Panc1 (cell line): ENCODE measurements around the gene ABCA6. TPM values are rescaled to one million over a fixed set of nuclear protein-coding genes. Genes with fewer than 3 reads are reported as not detected.

Source experiments
- ATAC-seq: fragments of 200-7000 bp; cut with Tn5 transposase; 2 replicates; pipeline ENCODE4 v1.9.1; 2020; ENCODE audit warnings: mild to moderate bottlenecking, moderate library complexity
- BruUV-seq: library from RNA; stranded (reverse); fragments of 400-500 nt; replicated peaks from 2 replicates; lab custom pipeline; 2021; lab: Mats Ljungman, UMichigan
- CTCF ChIA-PET: fragments of 300-600 bp; sonication (Branson Sonifier 250); formaldehyde crosslinking; loops from one replicate; lab custom pipeline; 2022; ENCODE audit warnings: antibody characterized with exemption; lab: Charles Lee
- POLR2A ChIA-PET: fragments of 300-600 bp; sonication (Branson Sonifier 250); formaldehyde crosslinking; loops from one replicate; lab custom pipeline; 2022; ENCODE audit warnings: antibody characterized with exemption; lab: Charles Lee
- DNase-seq: peaks from one replicate; pipeline ENCODE4 v3.0.0-alpha.2; 2010; ENCODE audit warnings: low read depth, low spot score
- H3K27ac ChIP-seq: 2 replicates; pipeline ENCODE4 v1.5.1; 2011; ENCODE audit warnings: mild to moderate bottlenecking, low read length, inconsistent platforms
- H3K27me3 ChIP-seq: fragments of 200-500 bp; sonication (Bioruptor generic); 2 replicates; pipeline ENCODE4 v1.6.0; 2014; ENCODE audit warnings: low read length, inconsistent platforms; ENCODE audit not compliant: control insufficient read depth, insufficient read depth
- H3K36me3 ChIP-seq: fragments of 200-500 bp; sonication (Bioruptor generic); 2 replicates; pipeline ENCODE4 v1.5.1; 2014; ENCODE audit warnings: inconsistent platforms, mild to moderate bottlenecking, low read length, moderate library complexity; ENCODE audit not compliant: control insufficient read depth, insufficient read depth
- H3K4me1 ChIP-seq: 2 replicates; pipeline ENCODE4 v1.5.1; 2011; ENCODE audit warnings: inconsistent platforms, mild to moderate bottlenecking, low read length, moderate library complexity; ENCODE audit not compliant: control insufficient read depth, insufficient read depth
- H3K4me3 ChIP-seq, 2 experiments: 2 replicates each; pipeline ENCODE4 v1.5.1; 2011 to 2012; ENCODE audit warnings: low read depth in 2 of 2, low read length in 2 of 2, mild to moderate bottlenecking in 2 of 2, inconsistent platforms in 1 of 2, moderate library complexity in 1 of 2
- H3K9me3 ChIP-seq: fragments of 200-500 bp; sonication (Bioruptor generic); 2 replicates; pipeline ENCODE4 v1.5.1; 2014; ENCODE audit warnings: low read depth, mild to moderate bottlenecking, inconsistent platforms, low read length, moderate library complexity; ENCODE audit not compliant: control insufficient read depth, insufficient read depth
- POLR2AphosphoS5 ChIP-seq: IDR thresholded peaks from 2 replicates; pipeline ENCODE4 v1.6.1; 2012; ENCODE audit warnings: mild to moderate bottlenecking, low read depth, low read length, moderate library complexity
- SIN3A ChIP-seq: IDR thresholded peaks from 2 replicates; pipeline ENCODE4 v1.6.1; 2012; ENCODE audit warnings: low read depth, mild to moderate bottlenecking, low read length, moderate library complexity, borderline replicate concordance; ENCODE audit not compliant: insufficient read depth
- TCF7L2 ChIP-seq: IDR thresholded peaks from 2 replicates; pipeline ENCODE4 v1.6.1; 2011; ENCODE audit warnings: mild to moderate bottlenecking, low read depth, low read length, inconsistent platforms
- in situ Hi-C: cut with HindIII; loops from 2 replicates; pipeline ENCODE4 v1.10.0; 2016; ENCODE audit warnings: low sequenced_read_pairs, low pct_unique_long_range_greater_than_20kb
- intact Hi-C: fragments of 100-400 bp; cut with micrococcal nuclease; formaldehyde crosslinking; loops from one replicate; pipeline ENCODE4 v1.10.0; 2022; ENCODE audit not compliant: unreplicated experiment
- total RNA-seq: library from RNA; stranded (reverse); gene quantifications from one replicate; pipeline ENCODE4 v1.2.1, GENCODE V29; 2021; ENCODE audit not compliant: unreplicated experiment
- TF ChIP-seq, protein P1 (sequence below), 2 experiments: IDR thresholded peaks; 2 replicates each; pipeline ENCODE4 v1.6.1; 2011 to 2012; ENCODE audit warnings: low read depth in 2 of 2, control low read depth in 1 of 2, low read length in 1 of 2, mild to moderate bottlenecking in 1 of 2, moderate library complexity in 1 of 2; ENCODE audit not compliant: insufficient read depth in 1 of 2
- TF ChIP-seq, protein P2 (sequence below): fragments of 450-650 bp; IDR thresholded peaks from 2 replicates; pipeline ENCODE4 v1.5.1; 2017; ENCODE audit warnings: mild to moderate bottlenecking

Gene ABCA6
- total RNA-seq, 1 experiment from 2014 or later = 0.46 TPM

DNA sequence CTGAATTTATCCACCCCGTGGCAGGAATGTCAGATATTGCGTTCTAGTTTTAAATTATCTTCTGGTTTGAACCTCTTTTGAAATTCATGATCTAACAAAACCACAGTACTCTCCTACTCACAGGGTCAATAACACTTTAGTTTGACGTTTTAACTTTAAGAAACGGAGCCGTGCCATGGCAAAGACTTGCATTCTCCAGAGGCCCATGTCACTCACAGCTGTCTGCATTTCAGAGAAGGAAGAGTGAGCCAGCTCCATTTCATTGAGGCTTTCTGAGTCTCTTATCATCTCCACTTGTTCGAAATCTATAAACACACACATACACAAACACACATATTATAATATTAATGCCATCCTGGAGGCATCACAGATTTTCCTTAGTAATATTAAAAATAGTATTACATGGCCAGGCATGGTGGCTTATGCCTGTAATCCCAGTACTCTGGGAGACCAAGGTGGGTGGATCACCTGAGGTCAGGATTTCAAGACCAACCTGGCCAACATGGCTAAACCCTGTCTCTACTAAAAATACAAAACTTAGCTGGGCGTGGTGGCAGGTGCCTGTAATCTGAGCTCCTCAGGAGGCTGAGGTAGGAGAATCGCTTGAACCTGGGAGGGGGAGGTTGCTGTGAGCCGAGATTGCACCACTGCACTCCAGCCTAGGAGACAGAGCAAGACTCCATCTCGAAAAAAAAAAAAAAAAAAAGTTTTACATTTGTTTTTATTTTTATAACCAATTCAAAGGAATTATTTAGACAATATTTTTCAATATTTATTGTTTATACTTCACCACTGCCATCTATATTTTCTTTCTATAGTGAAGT lies 35.6 kb downstream of the ABCA6 start:
- Histone ChIP-seq H3K27ac (no peak overlapping the region), H3K4me1 (no peaks in the 10 kb centered on the region), H3K9me3 (no peaks in the 10 kb centered on the region), H3K36me3 (no peaks in the 10 kb centered on the region), H3K4me3 (no peak overlapping the region), H3K27me3 (no peaks in the 10 kb centered on the region)
- ATAC-seq (no peak), DNase-seq (no peak)
- TF ChIP-seq POLR2AphosphoS5 (no peak), TCF7L2 (no peak), SIN3A (no peak)
- TF ChIP-seq, protein P1, sequence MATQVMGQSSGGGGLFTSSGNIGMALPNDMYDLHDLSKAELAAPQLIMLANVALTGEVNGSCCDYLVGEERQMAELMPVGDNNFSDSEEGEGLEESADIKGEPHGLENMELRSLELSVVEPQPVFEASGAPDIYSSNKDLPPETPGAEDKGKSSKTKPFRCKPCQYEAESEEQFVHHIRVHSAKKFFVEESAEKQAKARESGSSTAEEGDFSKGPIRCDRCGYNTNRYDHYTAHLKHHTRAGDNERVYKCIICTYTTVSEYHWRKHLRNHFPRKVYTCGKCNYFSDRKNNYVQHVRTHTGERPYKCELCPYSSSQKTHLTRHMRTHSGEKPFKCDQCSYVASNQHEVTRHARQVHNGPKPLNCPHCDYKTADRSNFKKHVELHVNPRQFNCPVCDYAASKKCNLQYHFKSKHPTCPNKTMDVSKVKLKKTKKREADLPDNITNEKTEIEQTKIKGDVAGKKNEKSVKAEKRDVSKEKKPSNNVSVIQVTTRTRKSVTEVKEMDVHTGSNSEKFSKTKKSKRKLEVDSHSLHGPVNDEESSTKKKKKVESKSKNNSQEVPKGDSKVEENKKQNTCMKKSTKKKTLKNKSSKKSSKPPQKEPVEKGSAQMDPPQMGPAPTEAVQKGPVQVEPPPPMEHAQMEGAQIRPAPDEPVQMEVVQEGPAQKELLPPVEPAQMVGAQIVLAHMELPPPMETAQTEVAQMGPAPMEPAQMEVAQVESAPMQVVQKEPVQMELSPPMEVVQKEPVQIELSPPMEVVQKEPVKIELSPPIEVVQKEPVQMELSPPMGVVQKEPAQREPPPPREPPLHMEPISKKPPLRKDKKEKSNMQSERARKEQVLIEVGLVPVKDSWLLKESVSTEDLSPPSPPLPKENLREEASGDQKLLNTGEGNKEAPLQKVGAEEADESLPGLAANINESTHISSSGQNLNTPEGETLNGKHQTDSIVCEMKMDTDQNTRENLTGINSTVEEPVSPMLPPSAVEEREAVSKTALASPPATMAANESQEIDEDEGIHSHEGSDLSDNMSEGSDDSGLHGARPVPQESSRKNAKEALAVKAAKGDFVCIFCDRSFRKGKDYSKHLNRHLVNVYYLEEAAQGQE (IDR thresholded peaks at IDR 0.05; ENCODE audit: insufficient read depth in 1 of 2, low read depth in 2 of 2, low read length in 1 of 2) = no peak
- TF ChIP-seq, protein P2, sequence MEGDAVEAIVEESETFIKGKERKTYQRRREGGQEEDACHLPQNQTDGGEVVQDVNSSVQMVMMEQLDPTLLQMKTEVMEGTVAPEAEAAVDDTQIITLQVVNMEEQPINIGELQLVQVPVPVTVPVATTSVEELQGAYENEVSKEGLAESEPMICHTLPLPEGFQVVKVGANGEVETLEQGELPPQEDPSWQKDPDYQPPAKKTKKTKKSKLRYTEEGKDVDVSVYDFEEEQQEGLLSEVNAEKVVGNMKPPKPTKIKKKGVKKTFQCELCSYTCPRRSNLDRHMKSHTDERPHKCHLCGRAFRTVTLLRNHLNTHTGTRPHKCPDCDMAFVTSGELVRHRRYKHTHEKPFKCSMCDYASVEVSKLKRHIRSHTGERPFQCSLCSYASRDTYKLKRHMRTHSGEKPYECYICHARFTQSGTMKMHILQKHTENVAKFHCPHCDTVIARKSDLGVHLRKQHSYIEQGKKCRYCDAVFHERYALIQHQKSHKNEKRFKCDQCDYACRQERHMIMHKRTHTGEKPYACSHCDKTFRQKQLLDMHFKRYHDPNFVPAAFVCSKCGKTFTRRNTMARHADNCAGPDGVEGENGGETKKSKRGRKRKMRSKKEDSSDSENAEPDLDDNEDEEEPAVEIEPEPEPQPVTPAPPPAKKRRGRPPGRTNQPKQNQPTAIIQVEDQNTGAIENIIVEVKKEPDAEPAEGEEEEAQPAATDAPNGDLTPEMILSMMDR = no peak
- intact Hi-C loops (no loop called here), in situ Hi-C loops (no loop called here)
- BruUV-seq = no TSS peak
- ChIA-PET CTCF (no interaction called here), POLR2A (no interaction called here)

DNA sequence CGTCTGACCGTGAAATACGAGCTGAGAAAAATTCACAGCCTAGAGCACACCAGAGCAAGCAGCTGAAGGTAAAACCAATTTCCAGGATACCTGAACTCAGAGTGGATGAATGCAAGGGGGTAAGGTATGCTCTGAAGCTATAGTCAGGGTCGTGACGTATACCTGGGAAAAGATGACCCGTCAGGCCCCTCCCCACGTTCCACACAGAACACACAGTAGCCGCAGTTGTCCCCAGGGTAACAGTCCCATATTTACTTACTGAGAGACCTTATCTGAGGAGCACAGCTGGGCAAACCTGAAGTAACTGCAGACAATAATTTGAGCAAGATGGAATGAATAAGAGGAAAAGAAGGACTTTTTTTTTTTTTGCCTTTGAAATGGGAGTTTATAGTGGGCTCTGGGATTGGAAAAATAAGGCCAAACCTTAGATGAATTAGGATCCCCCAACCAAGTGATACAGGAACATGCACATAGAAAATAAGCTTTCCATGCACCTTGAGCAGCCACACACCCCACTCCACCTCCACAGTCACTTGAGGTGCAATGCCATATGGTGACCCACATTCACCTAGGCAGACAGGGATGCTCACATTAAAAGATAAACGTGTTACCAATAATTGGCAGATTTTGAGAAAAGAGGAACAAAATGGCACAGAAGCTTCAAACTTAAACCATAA lies 38.0 kb downstream of the ABCA6 start:
- intact Hi-C loops (no loop called here), in situ Hi-C loops (no loop called here)
- no peak overlapping the region for H3K4me3 ChIP-seq
- no peaks in the 10 kb centered on the region for H3K4me1 ChIP-seq
- ChIA-PET POLR2A (no interaction called here), CTCF (no interaction called here)
- no peaks in the 10 kb centered on the region for H3K36me3 ChIP-seq
- H3K27me3 ChIP-seq = no peaks in the 10 kb centered on the region
- no peaks in the 10 kb centered on the region for H3K9me3 ChIP-seq
- no peak for DNase-seq
- no peak for ATAC-seq
- no peak overlapping the region for H3K27ac ChIP-seq
- no TSS peak for BruUV-seq
- TF ChIP-seq SIN3A = no peak
- TF ChIP-seq TCF7L2 = no peak
- TF ChIP-seq, protein P2 = no peak
- no peak for TF ChIP-seq POLR2AphosphoS5
- TF ChIP-seq, protein P1 (IDR thresholded peaks at IDR 0.05; ENCODE audit: insufficient read depth in 1 of 2, low read depth in 2 of 2, low read length in 1 of 2) = no peak
